ENCODE results near the gene CNTNAP2.

CNTNAP2 gene

GRCh38 chr7:147798001-147798400 is 1681.4 kb downstream of the CNTNAP2 start:
- TF ChIP-seq GATA2 (IDR thresholded peaks at IDR 0.05; ENCODE audit: low read depth, low read length) (no peak), GATA3 (IDR thresholded peaks at IDR 0.05; ENCODE audit: low read depth, low read length) (no peak)

DNA sequence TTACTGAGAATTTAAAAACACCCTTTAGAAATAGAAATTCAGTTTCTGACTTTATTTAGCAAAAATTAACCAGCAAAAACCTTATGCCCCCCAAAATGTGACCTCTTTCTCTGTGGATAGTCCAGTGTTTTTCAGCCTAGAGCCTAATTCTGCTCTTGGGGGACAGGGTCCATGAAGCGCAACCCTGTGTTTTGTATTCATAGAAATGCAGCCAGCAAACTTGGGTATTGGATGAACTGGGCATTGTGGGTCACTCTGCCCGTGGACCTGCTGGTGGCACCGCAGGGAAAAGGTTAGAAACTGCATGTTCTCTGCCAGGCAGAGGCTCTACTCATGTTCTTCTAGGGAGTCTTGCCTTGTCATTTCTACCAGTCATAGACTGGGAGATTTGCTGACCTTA is 1686.5 kb downstream of the CNTNAP2 start:
- no peak for TF ChIP-seq GATA3 (IDR thresholded peaks at IDR 0.05; ENCODE audit: low read depth, low read length)
- TF ChIP-seq GATA2 (IDR thresholded peaks at IDR 0.05; ENCODE audit: low read depth, low read length), result no peak

GRCh38 chr7:147803606-147804005 is 1687.0 kb downstream of the CNTNAP2 start:
- peak; percentile 75 for TF ChIP-seq GATA2 (IDR thresholded peaks at IDR 0.05; ENCODE audit: low read depth, low read length)
- no peak for TF ChIP-seq GATA3 (IDR thresholded peaks at IDR 0.05; ENCODE audit: low read depth, low read length)

DNA sequence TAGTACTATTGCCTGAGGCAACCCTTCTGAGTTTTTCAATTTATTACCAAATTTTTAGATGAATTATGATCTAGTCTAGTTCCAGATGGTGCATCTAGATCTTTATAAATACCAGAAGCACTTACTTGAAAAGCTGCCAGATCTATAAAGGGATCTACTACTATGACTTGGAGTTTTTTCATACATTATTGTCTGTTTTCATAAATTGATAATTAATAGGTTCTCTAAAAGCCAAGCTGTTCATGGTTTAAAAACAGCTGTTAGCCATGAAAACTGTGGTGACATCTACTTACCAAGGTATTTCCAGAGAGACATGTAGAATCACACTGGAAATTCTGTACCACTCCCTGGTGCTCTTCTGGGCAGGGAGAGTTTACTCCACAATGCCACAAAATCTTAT is 1687.4 kb downstream of the CNTNAP2 start:
- TF ChIP-seq GATA2 (IDR thresholded peaks at IDR 0.05; ENCODE audit: low read depth, low read length), result peak; percentile 34; the same call in 1 of the 2 replicates
- TF ChIP-seq GATA3 (IDR thresholded peaks at IDR 0.05; ENCODE audit: low read depth, low read length), result peak; percentile 97

DNA sequence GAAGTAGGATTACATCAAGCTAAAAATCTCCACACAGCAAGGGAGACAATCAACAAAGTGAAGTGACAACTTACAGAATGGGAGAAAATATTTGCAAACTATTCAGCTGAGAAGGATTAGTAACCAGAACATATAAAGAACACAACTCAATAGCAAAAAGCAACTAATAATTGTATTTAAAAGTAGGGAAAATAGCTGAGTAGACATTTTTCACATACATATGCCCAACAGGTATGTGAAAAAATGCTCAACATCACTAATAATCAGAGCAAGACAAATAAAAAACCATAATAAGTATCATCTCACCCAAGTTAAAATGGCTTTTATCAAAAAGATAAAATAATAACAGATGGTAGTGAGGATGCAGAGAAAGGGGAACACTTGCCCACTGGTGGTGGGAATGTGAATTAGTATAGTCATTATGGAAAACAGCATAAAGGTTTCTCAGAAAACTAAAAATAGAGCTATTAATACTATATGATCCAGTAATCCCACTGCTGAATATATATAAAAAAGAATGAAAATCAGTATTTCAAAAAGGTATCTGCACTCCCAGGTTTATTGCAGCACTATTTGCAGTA is 1689.5 kb downstream of the CNTNAP2 start:
- TF ChIP-seq GATA2 (IDR thresholded peaks at IDR 0.05; ENCODE audit: low read depth, low read length) (no peak), GATA3 (IDR thresholded peaks at IDR 0.05; ENCODE audit: low read depth, low read length) (no peak)

GRCh38 chr7:147809786-147810185 is 1693.2 kb downstream of the CNTNAP2 start:
- no peak for TF ChIP-seq GATA2 (IDR thresholded peaks at IDR 0.05; ENCODE audit: low read depth, low read length)
- TF ChIP-seq GATA3 (IDR thresholded peaks at IDR 0.05; ENCODE audit: low read depth, low read length), result no peak

- TF ChIP-seq GATA3 (IDR thresholded peaks at IDR 0.05; ENCODE audit: low read depth, low read length), result no peak
- no peak for TF ChIP-seq GATA2 (IDR thresholded peaks at IDR 0.05; ENCODE audit: low read depth, low read length)
Observed at GRCh38 chr7:147810269-147810668, 1693.7 kb downstream of the CNTNAP2 start.

DNA sequence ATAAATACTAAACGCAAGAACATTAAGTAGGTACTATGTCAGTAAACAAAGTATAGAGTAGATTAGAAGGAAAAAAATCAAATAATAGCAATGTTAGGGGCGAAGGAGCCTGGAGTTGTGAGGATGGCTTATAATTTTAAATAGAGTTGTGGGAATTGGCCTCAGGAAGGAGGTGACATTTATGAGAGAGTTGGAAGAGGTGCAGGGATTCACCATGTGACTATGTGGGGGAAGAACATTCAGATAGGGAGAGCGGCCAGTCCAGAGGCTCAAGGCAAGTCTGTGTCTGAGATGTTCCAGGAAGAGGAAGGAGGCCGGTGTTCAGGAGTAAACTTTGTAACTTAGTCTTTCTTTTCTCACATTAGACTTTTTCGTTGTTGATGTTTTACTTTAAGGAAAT is 1695.3 kb downstream of the CNTNAP2 start:
- no peak for TF ChIP-seq GATA3 (IDR thresholded peaks at IDR 0.05; ENCODE audit: low read depth, low read length)
- no peak for TF ChIP-seq GATA2 (IDR thresholded peaks at IDR 0.05; ENCODE audit: low read depth, low read length)

DNA sequence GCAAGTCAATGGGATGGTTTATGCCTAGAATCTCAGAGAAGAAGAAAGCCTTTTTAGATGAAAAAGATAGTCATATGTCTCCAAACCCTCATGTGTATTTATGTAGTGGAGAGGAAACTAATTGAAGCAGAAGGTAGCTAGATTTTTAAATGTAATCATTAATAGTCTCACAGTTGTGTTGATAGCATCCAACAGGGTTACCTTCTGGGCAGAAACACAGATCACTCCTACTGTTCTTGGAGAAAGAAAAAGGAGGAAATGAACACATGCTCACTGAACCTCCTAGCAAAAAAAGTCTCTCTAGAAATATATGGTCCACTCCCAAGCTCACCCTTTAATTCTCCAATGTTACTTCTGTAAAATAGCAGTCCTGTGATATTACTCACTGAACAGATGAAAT is 1696.7 kb downstream of the CNTNAP2 start:
- TF ChIP-seq GATA2 (IDR thresholded peaks at IDR 0.05; ENCODE audit: low read depth, low read length) (no peak), GATA3 (IDR thresholded peaks at IDR 0.05; ENCODE audit: low read depth, low read length) (no peak)

DNA sequence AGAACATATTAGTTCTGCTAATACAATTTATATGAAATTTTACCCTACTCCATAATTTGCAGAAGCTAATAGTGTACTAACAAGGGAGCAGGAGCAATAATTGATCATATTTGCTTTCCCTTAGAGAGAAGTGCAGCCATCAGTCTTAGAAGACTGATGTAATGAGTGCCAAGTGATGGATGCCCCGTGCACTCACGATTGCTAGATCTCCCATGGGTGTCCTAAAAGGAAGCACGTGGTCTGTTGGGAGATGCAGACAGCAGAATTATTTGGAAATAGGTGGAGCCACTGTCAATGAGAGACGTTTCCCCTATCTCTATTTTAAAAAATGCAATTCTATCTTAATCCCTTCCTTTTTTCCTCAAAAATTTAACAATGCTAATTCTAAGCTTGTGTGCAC is 1701.7 kb downstream of the CNTNAP2 start:
- TF ChIP-seq GATA2 (IDR thresholded peaks at IDR 0.05; ENCODE audit: low read depth, low read length) (no peak), GATA3 (IDR thresholded peaks at IDR 0.05; ENCODE audit: low read depth, low read length) (no peak)

DNA sequence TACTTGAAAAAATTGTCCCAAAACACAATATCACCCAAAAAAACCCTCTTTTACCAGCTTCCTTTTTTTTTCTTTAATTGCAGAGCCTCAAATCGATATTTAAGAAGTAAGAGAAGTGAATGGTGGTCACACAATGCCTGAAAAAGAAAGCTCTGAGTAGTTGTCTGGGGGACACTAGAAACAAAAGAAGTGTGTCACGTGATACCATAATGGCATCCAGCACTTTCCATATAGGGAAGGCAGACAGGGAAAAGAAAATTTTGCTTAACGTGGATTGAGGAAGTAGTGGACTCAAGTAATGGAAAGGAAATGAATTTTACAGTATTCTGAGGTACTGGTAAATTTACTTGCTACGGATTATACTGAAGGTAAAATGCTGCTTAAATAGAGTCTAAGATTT is 1708.1 kb downstream of the CNTNAP2 start:
- no peak for TF ChIP-seq GATA3 (IDR thresholded peaks at IDR 0.05; ENCODE audit: low read depth, low read length)
- TF ChIP-seq GATA2 (IDR thresholded peaks at IDR 0.05; ENCODE audit: low read depth, low read length), result no peak

DNA sequence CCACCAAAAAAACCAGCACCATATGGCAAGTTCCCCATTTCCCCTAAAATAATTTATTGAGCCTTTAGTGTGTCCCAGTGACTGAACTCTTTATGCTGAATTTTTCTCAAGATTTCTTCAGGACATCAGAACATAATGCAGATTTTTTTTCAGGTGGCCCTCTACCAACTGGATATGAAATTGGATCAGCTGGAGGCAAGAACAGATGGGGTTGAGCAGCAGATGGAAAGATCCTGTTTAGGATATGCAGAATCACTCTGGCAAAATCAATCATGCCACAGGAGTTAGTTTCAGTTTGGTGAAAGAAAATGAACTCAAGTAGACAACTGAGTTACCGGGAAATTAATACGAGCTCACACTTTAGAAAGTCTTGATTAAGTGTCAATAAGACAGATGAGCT is 1712.4 kb downstream of the CNTNAP2 start:
- TF ChIP-seq GATA3 (IDR thresholded peaks at IDR 0.05; ENCODE audit: low read depth, low read length) (no peak), GATA2 (IDR thresholded peaks at IDR 0.05; ENCODE audit: low read depth, low read length) (no peak)

DNA sequence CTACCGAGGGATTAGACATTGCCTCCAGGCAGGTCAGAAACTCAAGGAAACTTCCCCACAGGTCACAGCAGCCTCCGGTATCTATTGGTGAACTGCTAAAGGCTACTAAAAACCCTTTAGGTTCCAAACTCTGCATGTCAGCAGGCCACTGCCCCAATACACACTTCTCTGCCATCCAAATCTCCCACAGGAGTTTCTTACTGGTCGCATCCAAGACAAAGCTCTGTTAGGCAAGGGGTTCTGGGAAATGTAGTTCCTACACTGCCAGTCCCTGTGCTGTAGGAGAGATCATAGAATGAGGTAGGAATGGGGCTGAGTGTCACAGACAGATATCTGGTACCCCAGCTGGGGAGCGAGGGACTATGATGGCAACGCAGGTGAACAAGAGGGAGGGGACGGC is 1717.0 kb downstream of the CNTNAP2 start:
- TF ChIP-seq GATA2 (IDR thresholded peaks at IDR 0.05; ENCODE audit: low read depth, low read length) (no peak), GATA3 (IDR thresholded peaks at IDR 0.05; ENCODE audit: low read depth, low read length) (no peak)

DNA sequence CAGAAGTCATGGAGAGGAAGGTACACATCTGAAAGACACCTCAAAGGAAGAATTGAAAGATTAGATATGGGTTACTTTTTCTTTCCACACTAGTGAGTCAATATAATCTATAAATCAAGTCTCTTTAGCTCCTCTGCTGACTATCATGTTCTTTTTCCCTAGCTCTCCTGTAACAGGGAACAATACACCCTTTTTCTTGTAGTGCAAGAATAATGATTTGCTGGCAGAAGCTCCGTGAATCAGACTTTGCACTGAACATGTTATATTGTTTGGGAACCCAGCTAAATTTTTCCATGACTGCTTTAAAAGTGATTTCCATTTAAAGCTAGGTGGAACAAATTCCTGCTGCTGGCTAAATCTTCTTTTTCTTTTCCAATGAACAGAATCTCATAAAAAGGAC is 1717.4 kb downstream of the CNTNAP2 start:
- no peak for TF ChIP-seq GATA2 (IDR thresholded peaks at IDR 0.05; ENCODE audit: low read depth, low read length)
- TF ChIP-seq GATA3 (IDR thresholded peaks at IDR 0.05; ENCODE audit: low read depth, low read length), result no peak

DNA sequence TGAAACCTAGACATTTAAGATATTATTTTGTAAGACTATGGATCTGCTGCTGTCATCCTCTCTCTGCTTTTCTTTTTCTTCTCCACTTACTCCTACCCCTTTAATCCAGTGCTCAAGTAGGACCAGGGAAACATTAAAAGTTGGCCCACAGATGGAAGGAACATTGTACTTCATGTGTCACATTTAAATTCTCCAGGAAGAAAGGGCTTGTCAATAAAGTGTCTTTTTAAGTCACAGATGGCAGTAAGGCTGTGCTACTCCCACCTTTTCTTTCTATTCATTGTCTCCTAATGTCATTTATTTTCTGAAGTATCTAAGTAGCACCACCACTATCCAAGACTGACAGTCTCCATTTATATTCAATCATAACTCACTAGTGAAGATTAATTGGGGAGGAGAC is 1736.2 kb downstream of the CNTNAP2 start:
- TF ChIP-seq GATA2 (IDR thresholded peaks at IDR 0.05; ENCODE audit: low read depth, low read length), result no peak
